GM12872 (cell line): ENCODE measurements around the gene AATF.

Experiments used
- CTCF ChIP-seq: IDR thresholded peaks from 3 replicates; pipeline ENCODE4 v1.5.1; 2011; ENCODE audit warnings: low read depth, mild to moderate bottlenecking, low read length, moderate library complexity; ENCODE audit not compliant: insufficient read depth

The AATF gene

GRCh38 chr17:36951084-36951789 is 2.5 kb downstream of the AATF start:
- TF ChIP-seq CTCF: no peak

- no peak for TF ChIP-seq CTCF
Measured at GRCh38 chr17:36971508-36971907, 22.8 kb downstream of the AATF start.

- TF ChIP-seq CTCF: no peak
Measured at GRCh38 chr17:36972186-36972700, 23.5 kb downstream of the AATF start.

GRCh38 chr17:36972905-36973304 is 24.2 kb downstream of the AATF start:
- no peak for TF ChIP-seq CTCF

GRCh38 chr17:36975922-36976515 is 27.3 kb downstream of the AATF start:
- TF ChIP-seq CTCF: no peak

- no peak for TF ChIP-seq CTCF
Measured at GRCh38 chr17:36977066-36977465, 28.3 kb downstream of the AATF start.

GRCh38 chr17:36977568-36977967 is 28.8 kb downstream of the AATF start:
- no peak for TF ChIP-seq CTCF
